ENCODE measurements around the gene UBA1.
"Not testable (repeated sequence)": the region's sequence is repeated elsewhere in the genome, so short reads cannot be mapped to it uniquely, and the experiment has no call there.

UBA1 gene

GRCh38 chrX:47232197-47232802 is 38.7 kb downstream of the UBA1 start:
- no peak for DNase-seq

- DNase-seq = peak; percentile 35
These were observed 39.2 kb downstream of the UBA1 start, which contains the start of gene USP11 for GRCh38 chrX:47232803-47233332. USP11 (plus strand) TSS chrX:47233009; CDS start chrX:47233044, 35 bp downstream.

GRCh38 chrX:47233333-47234113 is 39.9 kb downstream of the UBA1 start:
- DNase-seq = peak; percentile 90

GRCh38 chrX:47234583-47234982 is 41.0 kb downstream of the UBA1 start:
- DNase-seq = no peak

- DNase-seq = no peak
These were observed 42.1 kb downstream of the UBA1 start for GRCh38 chrX:47235691-47236103.

- no peak for DNase-seq
These were observed 45.6 kb downstream of the UBA1 start for GRCh38 chrX:47239199-47239598.

GRCh38 chrX:47239898-47240545 is 46.4 kb downstream of the UBA1 start:
- no peak for DNase-seq

- DNase-seq = no peak
These were observed 47.0 kb downstream of the UBA1 start for GRCh38 chrX:47240619-47241018.

GRCh38 chrX:47241201-47242011 is 47.8 kb downstream of the UBA1 start:
- no peak for DNase-seq

GRCh38 chrX:47242321-47242720 is 48.7 kb downstream of the UBA1 start:
- no peak for DNase-seq

GRCh38 chrX:47243351-47243750 is 49.7 kb downstream of the UBA1 start:
- no peak for DNase-seq

- no peak for DNase-seq
These were observed 51.0 kb downstream of the UBA1 start for GRCh38 chrX:47244676-47245075.

- DNase-seq = peak; percentile 28
These were observed 51.5 kb downstream of the UBA1 start for GRCh38 chrX:47245156-47245555.

GRCh38 chrX:47247206-47247998 is 53.8 kb downstream of the UBA1 start:
- no peak for DNase-seq

- DNase-seq = no peak
These were observed 54.3 kb downstream of the UBA1 start for GRCh38 chrX:47247999-47248320.

- DNase-seq = no peak
These were observed 54.9 kb downstream of the UBA1 start for GRCh38 chrX:47248576-47248975.

GRCh38 chrX:47250017-47250347 is 56.4 kb downstream of the UBA1 start:
- no peak for DNase-seq

- not testable (repeated sequence) for DNase-seq
These were observed 64.0 kb downstream of the UBA1 start for GRCh38 chrX:47257620-47258019.

Measured in NCI-H1694 (cell line).